ENCODE measurements around the gene SLC7A14. TPM values are rescaled to one million over a fixed set of nuclear protein-coding genes. Genes with fewer than 3 reads are reported as not detected.

The SLC7A14 gene
- polyA plus RNA-seq, 1 experiment, result 0.60 TPM

DNA sequence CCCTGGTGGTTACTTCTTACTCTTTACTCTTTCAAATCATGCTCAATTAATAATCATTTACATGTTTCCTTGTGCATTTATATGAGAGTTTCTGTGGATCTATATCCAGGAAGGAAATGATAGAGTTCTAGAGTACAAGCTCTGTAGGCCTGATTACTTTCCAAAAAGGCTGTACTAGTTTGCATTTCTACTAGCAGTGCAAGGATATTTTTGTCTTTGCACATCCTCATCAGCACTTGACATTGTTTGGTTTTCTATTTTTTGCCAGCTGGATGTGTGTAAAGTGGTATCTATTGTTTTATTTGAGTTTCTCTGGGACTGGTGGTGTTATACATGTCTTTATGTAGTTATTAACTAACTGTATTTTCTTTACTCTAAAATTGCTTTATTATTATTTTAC is 19.6 kb upstream of the SLC7A14 start:
- Histone ChIP-seq H3K27me3 (ENCODE audit: control insufficient read depth, insufficient read depth, low read length) (no peaks in the 10 kb centered on the region), H3K36me3 (ENCODE audit: control insufficient read depth, insufficient read depth, low read length) (no peaks in the 10 kb centered on the region), H3K4me3 (ENCODE audit: low read depth, low read length) (no peak overlapping the region)
- TF ChIP-seq, protein P1, sequence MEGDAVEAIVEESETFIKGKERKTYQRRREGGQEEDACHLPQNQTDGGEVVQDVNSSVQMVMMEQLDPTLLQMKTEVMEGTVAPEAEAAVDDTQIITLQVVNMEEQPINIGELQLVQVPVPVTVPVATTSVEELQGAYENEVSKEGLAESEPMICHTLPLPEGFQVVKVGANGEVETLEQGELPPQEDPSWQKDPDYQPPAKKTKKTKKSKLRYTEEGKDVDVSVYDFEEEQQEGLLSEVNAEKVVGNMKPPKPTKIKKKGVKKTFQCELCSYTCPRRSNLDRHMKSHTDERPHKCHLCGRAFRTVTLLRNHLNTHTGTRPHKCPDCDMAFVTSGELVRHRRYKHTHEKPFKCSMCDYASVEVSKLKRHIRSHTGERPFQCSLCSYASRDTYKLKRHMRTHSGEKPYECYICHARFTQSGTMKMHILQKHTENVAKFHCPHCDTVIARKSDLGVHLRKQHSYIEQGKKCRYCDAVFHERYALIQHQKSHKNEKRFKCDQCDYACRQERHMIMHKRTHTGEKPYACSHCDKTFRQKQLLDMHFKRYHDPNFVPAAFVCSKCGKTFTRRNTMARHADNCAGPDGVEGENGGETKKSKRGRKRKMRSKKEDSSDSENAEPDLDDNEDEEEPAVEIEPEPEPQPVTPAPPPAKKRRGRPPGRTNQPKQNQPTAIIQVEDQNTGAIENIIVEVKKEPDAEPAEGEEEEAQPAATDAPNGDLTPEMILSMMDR (IDR thresholded peaks at IDR 0.05; ENCODE audit: insufficient read depth, low read depth, low read length), result no peak
- ChIA-PET CTCF (no interaction called here), POLR2A (no interaction called here)
- DNase-seq (ENCODE audit: low read depth), result no peak

DNA sequence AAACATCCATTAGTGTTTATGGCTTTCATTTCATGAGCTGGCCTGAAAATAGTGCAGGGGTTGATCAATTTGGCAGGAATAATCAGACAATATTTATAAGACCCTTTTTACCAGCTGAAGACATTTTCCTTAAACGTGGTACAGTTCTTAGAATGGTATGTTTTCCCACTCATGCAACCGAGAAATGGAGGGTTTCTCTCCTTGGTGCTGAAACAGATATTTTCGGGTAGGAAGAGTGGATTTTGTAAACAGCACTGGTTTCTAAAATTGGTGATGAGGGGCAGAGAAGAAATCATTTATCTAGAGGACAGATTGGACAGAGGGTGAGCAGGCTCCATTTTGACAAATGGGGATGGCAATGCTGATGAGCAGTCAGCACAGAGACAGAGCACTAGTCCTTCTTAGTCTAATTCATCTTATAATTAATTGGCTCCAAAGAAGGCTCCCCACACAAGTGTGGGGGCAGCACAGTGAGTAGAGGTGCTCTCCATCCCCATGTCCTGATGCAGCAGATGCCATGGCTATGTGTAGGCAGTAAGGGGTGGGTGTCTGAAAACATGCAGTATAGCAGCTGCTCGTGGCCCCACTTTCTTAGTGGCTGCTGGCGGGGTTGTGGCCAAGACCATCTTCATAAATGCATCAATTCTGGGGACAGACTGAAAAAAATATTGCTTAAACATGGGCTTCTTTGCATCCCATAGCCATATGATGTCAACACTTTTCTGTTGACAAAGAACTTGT is 18.1 kb upstream of the SLC7A14 start:
- ChIA-PET CTCF (interaction anchor here (0.6 to 1.2 kb wide), 4 partner anchors 8 to 104 kb away, joined by 3 read pairs; no protein-coding TSS in a partner anchor), POLR2A (no interaction called here)
- DNase-seq (ENCODE audit: low read depth), result no peak
- H3K4me3 ChIP-seq (ENCODE audit: low read depth, low read length), result no peak overlapping the region
- no peaks in the 10 kb centered on the region for H3K36me3 ChIP-seq (ENCODE audit: control insufficient read depth, insufficient read depth, low read length)
- TF ChIP-seq, protein P1 (IDR thresholded peaks at IDR 0.05; ENCODE audit: insufficient read depth, low read depth, low read length), result no peak
- H3K27me3 ChIP-seq (ENCODE audit: control insufficient read depth, insufficient read depth, low read length), result no peaks in the 10 kb centered on the region

DNA sequence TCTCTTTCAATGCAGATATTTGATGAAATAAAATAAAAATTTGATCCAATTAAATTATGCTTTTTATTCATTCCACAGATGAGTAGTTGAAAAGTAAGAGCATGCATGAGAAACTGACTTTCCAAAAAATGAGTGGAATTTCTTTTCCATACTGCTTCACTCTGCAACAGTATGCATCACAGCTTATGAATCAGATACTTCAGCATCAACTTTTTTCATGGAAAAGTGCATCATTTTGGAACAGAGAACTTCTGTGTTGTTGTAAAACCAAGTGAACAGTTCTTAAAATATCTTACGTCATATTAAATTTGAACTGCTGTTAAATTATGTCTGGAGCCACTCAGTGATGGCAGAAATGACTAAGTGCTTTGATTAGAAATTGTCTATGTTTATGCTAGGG is 16.7 kb upstream of the SLC7A14 start:
- no peak for DNase-seq (ENCODE audit: low read depth)
- ChIA-PET CTCF (interaction anchor here (1.2 kb wide), 1 partner anchor 9 kb away, joined by 3 read pairs; no protein-coding TSS in a partner anchor), POLR2A (no interaction called here)
- no peaks in the 10 kb centered on the region for H3K27me3 ChIP-seq (ENCODE audit: control insufficient read depth, insufficient read depth, low read length)
- TF ChIP-seq, protein P1 (IDR thresholded peaks at IDR 0.05; ENCODE audit: insufficient read depth, low read depth, low read length), result no peak
- no peaks in the 10 kb centered on the region for H3K36me3 ChIP-seq (ENCODE audit: control insufficient read depth, insufficient read depth, low read length)
- H3K4me3 ChIP-seq (ENCODE audit: low read depth, low read length), result no peak overlapping the region

DNA sequence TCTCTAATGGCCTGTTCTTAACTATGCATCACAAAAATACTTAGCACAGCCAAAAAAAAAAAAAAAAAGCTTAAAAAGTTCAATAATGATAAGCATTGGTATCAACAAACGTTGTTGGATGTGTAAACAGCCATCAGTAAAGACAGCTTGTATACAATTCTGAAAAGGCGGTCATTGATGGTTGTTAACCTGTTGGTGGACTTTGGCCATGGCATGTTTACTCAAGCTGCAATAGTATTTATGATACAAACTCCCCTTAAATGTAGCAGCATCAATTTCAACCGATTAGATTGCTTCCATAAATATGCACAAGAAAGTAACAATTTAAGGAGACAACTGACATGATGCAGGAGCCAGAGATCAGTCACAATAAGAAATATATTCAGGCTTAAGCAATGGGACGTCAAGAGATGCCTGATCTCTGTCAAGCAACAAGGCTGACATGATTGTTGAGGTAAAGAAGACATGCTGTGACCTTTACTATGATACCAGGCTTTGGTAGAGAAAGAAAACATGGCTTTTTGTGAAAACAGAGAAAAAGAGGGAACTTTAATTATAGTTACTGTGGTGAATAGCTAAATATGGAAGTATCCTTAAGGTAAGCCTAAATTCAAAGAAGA is 14.2 kb upstream of the SLC7A14 start:
- Histone ChIP-seq H3K36me3 (ENCODE audit: control insufficient read depth, insufficient read depth, low read length) (no peaks in the 10 kb centered on the region), H3K4me3 (ENCODE audit: low read depth, low read length) (no peak overlapping the region), H3K27me3 (ENCODE audit: control insufficient read depth, insufficient read depth, low read length) (no peaks in the 10 kb centered on the region)
- CTCF ChIA-PET, result interaction anchor here (0.6 to 1.4 kb wide), 2 partner anchors 8 to 212 kb away, joined by 3 to 5 read pairs; no protein-coding TSS in a partner anchor
- POLR2A ChIA-PET, result no interaction called here
- TF ChIP-seq, protein P1 (IDR thresholded peaks at IDR 0.05; ENCODE audit: insufficient read depth, low read depth, low read length), result no peak
- no peak for DNase-seq (ENCODE audit: low read depth)

DNA sequence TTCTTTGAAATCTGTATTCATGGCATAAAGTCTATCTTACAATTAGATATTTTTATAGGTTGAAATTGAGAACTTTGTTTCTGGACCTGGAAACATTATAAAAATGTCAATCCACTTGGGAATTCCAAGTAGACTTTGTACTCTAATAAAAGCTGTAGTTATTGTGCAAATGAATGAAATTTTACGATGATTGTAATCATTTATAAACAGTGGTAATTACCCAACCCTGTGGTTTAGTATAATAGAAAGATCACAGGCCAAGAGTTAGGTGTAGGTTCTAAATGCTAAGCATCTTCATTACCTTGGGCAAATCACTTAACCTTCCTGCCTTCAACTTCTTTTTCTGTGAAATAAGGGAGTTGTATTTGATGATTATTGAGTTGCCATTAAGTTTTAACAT is 13.2 kb upstream of the SLC7A14 start:
- POLR2A ChIA-PET, result no interaction called here
- H3K27me3 ChIP-seq (ENCODE audit: control insufficient read depth, insufficient read depth, low read length), result no peaks in the 10 kb centered on the region
- CTCF ChIA-PET, result interaction anchor here (0.6 to 2.3 kb wide), 3 partner anchors 15 to 213 kb away, joined by 3 to 8 read pairs (median 3); no protein-coding TSS in a partner anchor
- TF ChIP-seq, protein P1 (IDR thresholded peaks at IDR 0.05; ENCODE audit: insufficient read depth, low read depth, low read length), result no peak
- no peaks in the 10 kb centered on the region for H3K36me3 ChIP-seq (ENCODE audit: control insufficient read depth, insufficient read depth, low read length)
- DNase-seq (ENCODE audit: low read depth), result no peak
- H3K4me3 ChIP-seq (ENCODE audit: low read depth, low read length), result no peak overlapping the region
